Measurements from ENCODE around the gene TMOD1. TPM values are rescaled to one million over a fixed set of nuclear protein-coding genes. Genes with fewer than 3 reads are reported as not detected.

TMOD1 gene
- total and polyA plus RNA-seq, 2 experiments from 2014 or later: 0.69 to 4.5 TPM

GRCh38 chr9:97615439-97616072 is 114.1 kb downstream of the TMOD1 start:
- H3K4me3 Mint-ChIP-seq: no peak overlapping the region
- ATAC-seq (peak; percentile 54), DNase-seq (ENCODE audit: low spot score) (peak; percentile 79)
- H3K9me3 Mint-ChIP-seq: peaks cover 9% of the 10 kb centered on the region; the same call in 2 of the 3 replicates
- H3K79me2 ChIP-seq (replicated peaks; ENCODE audit: insufficient read depth): no peaks in the 10 kb centered on the region
- 0 out of 2 replicates have a peak, but pooled peaks cover 8% of the 10 kb centered on the region for H3K36me3 ChIP-seq (ENCODE audit: insufficient read depth)
- H3K27me3 ChIP-seq (ENCODE audit: insufficient read depth): no peaks in the 10 kb centered on the region
- no peaks in the 10 kb centered on the region for H3K9me2 ChIP-seq (ENCODE audit: insufficient read depth)
- H3K4me1 ChIP-seq (ENCODE audit: insufficient read depth): no peaks in the 10 kb centered on the region
- H3K4me1 Mint-ChIP-seq: no peaks in the 10 kb centered on the region; the same call in 2 of the 3 replicates
- H3K27me3 Mint-ChIP-seq (ENCODE audit: insufficient read depth, low read depth, poor library complexity): no peaks in the 10 kb centered on the region
- H3K27ac ChIP-seq (ENCODE audit: low read depth): no peak overlapping the region
- no peak overlapping the region for H3K4me2 ChIP-seq
- H3K4me3 ChIP-seq: no peak overlapping the region
- H4K20me1 ChIP-seq (replicated peaks; ENCODE audit: insufficient read depth): no peaks in the 10 kb centered on the region; the same call in 1 of the 2 replicates
- H3K36me3 Mint-ChIP-seq (ENCODE audit: low read depth): peaks cover 42% of the 10 kb centered on the region
- no peak overlapping the region for H3K27ac Mint-ChIP-seq
- TF ChIP-seq EZH2 (IDR thresholded peaks at IDR 0.05; ENCODE audit: low read depth, unreplicated experiment): no peak
- no peak for TF ChIP-seq ZNF114 (CRISPR knock-in tag; IDR thresholded peaks at IDR 0.05)
- TF ChIP-seq POLR2AphosphoS5 (IDR thresholded peaks at IDR 0.05; ENCODE audit: low read depth): no peak
- no peak for TF ChIP-seq ZNF331 (CRISPR knock-in tag; IDR thresholded peaks at IDR 0.05; ENCODE audit: low read depth)
- no peak for TF ChIP-seq REST (IDR thresholded peaks at IDR 0.05; ENCODE audit: unreplicated experiment)
- TF ChIP-seq NANOG (IDR thresholded peaks at IDR 0.05; ENCODE audit: borderline replicate concordance): no peak
- peak; percentile 83 to 87 for TF ChIP-seq CTCF (conservative IDR thresholded peaks at IDR 0.05; ENCODE audit: low read depth in 2 of 2)
- TF ChIP-seq ZNF462 (CRISPR knock-in tag; IDR thresholded peaks at IDR 0.05): no peak
- H2AFZ ChIP-seq: no peak overlapping the region
- no peaks in the 10 kb centered on the region for H3F3A ChIP-seq (replicated peaks; ENCODE audit: low read depth)

All from GM23338 (cell line).